Stimulated activated CD8-positive, alpha-beta memory T cell treated with anti-CD3 and anti-CD28 coated beads, Interleukin-4, amount 100 ng/mL, for 1 hour (primary cell): ENCODE data around the gene HERC3.

Source experiments
- DNase-seq, 2 donors: peaks; one replicate each; pipeline ENCODE4 v3.0.0-alpha.2; 2020; ENCODE audit warnings: low read depth in 2 of 2, low spot score in 1 of 2

Gene HERC3

DNA sequence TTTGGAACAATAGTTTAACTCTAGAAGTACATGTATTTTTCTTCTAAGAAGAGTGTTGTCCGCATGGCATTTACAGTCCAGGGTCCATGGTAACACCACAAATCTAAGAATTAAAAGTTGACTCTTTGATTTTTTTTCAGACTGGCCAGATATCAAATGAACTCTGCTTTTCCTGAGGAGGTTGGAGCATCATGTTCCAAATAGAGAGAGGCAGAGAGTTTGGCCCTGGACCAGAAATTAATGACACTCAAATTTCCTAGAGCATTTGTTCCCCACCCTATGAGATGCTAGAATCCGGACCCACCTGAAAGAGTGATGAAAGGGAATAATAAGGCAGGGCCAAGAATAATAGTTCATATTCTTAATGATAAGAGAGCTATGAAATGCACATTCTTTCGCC, 152.3 kb downstream of the HERC3 start:
- no peak for DNase-seq

DNA sequence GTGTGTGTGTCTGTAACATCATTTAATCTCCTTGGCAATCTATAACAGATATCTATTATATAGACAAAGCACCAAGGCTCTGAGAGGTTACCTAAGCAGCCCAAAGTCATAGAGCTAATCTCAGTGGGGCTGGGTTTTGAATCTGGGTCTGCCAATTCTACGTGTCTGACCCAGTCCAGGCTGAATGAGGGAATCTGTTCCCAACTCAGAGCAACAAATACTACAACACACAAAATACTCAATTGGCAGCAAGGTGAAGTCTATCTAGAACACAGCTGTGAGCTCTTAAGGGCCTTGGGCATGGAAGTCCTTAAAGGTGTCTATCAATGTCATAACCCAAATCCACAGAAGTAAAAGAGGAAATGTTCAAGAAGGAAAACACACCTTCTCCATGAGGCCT, 152.9 kb downstream of the HERC3 start:
- no peak for DNase-seq

DNA sequence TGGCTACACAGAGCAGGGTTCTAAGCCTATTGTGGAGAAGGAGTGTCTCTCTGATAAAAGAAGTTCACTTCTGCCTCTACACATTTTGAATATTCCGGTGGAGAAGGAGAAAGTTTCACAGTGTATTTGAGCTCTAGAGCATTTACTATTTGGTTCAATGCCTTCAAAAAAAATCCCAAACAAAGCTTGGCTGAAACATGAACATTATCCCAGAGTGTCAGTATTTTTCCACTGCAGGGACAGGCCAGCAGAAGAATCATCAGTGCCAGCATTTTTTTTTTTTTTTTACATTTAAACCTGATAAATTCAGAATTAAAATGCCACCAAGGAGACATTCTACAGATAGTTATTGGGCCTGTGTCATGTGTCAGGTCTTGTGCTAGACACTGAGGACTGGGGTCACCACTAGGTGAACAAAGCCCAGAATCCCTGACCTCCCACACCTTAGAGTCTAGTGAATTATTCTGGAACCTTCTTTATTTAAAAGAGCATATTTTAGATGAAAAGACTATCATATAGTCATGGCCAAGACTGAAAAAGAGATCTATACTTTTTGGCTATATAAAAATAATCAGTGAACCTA, 153.4 kb downstream of the HERC3 start:
- DNase-seq = no peak

DNA sequence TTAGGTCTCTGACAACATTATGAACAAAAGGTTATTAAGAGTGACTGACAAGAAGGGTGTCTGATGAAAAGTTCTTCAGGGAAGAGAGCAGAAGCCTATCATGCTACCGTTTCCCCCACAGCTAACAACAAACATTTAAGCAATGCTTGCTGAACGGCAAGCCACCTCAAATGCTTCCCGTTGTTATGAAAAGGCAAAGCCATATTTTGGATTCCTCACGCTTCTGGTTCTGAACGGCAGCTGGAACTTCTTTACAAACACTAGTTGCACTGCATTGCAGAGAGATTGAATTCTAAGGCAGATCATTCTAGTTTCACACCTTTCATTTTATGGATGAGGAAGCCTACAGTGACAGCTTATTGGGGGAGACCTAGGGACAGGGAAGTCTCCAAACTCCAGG, 153.9 kb downstream of the HERC3 start:
- DNase-seq = no peak

DNA sequence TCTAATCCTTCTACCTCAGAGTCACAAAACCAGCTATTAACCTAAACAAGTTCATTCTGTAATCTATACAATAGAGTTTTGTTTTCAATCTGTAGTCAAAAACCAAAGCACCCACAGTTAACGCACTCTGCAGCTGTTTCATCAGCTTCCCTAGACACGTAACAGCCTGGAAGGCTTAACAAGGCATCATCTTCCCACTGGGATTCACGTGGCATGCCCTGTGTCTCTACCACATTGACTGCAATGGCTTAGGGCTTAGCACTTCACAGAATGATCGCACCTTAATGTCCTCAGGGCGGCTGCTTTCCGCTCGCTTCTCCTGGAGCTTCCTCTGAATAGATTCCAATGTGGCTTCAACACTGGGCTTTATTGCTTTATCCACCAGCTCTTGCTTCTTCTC, 155.1 kb downstream of the HERC3 start:
- no peak for DNase-seq

DNA sequence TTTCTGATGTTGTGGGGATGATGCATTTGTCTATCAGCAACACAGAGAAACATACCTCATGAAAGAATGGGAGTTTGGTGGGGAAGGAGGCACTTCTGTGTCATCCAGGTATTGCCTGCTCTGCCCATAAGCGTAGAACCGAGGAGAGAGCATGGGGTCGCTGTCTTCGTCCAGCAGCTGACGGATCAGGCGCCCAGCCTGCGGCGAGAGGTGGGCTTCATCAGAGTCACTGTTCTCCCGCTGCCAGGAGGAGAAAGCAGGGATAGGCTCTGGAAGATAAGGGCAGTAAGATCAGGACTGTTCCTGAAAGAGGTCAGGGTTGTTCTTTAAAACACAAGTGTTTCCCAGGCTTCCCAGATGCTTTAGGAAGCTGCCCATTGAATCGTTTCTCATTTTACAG, 158.1 kb downstream of the HERC3 start:
- no peak for DNase-seq

DNA sequence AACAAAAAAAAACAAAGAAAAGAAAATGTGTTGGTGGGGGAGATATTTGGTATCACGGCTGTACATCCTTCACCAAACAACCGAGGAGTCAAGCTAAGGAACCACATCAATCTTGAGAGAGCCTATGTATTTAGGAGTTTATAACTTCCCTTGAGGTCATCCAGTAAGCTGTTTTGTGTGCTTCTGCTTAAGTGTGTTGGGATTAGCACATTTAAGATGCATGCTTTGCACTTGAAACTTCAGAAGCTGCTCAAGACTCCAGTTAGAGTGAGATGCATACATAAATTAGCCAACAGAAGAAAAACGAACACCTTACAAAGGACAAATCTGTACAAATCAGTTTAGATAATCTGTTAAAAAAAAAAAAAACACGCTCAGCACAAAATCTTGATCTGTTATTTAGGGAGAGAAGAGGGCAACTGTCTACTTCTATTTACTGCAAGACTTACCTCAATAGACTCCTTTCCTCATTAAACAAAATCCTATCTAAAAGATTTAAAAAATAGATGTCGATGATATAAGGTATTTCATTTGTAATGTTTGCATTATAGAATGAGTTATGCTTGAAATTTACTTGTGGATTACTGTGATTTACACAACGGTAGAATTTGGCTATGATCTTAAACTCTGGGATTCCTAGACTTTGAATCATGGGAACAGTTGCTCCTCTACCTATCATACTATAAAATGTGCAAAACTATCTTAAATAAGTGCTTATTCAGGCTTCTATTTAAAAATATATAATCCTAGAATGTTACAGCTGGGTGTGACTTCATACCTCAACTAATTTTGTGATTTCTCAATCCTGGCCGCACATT, 159.2 kb downstream of the HERC3 start:
- DNase-seq = no peak

DNA sequence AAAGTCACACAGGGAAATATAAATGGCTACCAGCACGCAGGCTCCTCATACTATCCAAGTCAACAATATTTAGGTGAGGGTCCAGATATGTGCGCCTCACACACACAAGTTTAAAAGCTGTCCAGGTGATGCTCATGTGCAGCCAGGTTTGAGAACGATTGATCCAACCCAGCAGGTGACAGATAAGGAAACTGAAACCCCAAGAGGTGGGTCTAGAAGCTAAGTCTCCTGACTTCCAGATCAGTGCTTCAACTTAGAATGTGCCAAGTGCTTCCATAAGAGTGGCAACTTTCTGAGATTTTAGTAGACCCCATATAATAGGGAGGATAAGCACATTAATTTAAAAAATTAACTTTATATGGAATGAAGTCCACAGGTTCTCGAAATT, 159.8 kb downstream of the HERC3 start:
- no peak for DNase-seq

DNA sequence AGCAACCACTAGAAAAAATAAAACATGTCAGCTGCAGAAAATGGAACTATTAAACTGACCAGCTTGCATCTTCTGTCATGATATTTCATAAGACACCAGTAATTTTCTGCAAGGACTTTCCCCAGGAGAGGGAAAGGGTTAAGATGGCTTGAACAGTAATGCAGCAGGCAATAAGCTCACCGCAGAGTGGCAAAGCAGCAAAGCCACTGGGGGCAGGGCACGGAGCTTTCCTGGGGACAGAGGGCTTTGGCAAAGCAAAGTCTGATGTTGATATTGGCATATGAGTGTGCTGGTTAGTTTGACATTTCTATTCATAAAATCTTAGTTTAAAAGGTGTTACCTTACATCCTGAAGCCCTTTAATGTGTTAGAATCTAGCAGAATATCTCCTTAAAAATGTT, 160.5 kb downstream of the HERC3 start:
- no peak for DNase-seq

DNA sequence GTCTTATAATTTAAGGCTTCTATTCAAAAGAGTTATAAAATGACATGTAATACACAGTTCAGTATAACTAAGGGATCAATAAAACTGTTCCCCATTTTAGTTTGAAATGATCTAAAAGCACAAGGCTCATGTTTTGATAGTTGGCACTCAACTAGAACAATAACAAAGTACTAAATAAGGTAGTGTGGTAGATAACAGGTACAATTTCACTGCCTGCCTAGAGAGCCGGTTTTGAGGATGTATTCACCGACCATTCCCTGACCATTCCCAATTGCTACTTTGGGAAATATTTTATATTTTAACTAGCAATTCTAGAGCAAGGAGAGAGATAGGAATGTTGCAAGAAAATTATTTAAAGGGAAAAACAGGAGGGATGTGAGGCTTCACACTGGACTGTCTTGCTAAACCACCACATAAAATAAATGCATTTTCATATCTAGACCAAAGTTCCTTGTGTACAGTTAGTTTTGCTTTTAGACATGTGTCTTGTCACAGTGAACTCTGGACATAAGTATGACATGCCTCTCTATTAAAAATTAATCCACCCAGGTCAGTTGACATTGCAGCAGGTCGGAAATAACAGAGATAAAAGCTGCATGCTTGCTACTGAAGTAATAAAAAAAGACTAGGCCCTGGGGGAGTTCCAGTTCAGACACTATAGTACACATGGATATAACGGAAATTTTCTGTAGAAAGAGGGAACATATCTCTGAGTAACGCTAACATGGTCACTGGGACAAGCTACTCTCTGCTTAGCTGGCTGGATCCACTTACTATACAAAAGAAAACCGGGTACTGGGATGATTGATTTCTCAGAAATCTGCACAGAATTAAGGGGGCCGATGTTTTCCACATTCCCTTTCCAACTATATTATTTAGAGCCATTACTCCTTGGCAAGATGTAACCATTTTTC, 161.6 kb downstream of the HERC3 start:
- no peak for DNase-seq

DNA sequence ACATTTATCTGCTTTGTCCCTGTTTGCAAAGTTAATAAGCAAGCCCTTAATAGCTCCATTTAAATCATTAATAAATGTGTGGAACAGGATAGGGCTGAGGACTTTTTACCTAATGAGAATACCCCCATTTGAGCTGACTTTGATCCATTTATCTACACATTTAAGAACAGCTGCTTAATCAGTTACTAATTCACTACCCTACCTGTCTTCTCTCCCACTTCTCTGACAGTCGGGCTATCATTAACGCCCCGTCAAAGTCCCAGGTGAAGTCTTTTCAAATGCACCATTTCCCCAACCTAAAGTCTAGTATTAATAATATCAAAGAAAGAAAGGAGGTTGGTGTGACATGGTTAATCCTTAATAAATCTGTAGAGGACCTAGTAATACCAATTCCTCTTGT, 162.5 kb downstream of the HERC3 start:
- DNase-seq = no peak

DNA sequence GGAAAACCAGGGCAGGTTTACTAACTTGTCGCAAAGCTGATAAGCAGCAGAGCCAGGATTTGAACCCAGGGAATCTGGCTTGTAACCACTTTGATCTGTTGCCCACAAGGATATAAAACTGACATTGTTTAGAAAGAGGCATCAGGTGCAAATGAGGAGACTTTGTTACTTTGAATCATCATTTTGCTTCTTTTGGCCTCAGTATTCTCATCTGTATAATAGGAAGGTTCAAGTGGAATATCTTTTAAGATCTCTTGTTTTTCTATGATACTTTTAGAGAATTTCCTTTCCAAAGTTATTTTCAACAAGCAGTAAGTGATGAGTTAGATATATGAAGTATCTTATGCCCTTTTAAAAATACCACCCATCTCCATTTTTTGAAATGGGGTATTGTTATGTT, 163.2 kb downstream of the HERC3 start:
- DNase-seq = no peak

DNA sequence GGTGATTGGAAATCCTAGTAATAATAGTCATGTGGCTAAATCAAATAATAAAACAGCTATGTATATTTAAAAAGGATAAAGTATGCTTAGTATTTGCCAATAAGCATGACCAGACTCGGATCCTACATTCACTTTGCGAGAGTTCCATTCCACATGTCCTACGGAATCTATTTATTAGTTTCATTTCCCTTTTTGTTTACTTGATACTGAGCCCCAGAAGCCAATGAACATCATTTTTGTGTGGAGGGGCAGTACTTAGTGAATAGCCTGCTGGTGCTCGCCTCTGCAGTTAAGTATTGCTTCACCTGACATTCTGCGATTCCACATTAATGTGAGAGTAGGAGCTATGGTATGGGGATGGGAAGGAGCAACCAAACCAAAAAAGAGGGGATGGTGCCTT, 163.9 kb downstream of the HERC3 start:
- DNase-seq = no peak

DNA sequence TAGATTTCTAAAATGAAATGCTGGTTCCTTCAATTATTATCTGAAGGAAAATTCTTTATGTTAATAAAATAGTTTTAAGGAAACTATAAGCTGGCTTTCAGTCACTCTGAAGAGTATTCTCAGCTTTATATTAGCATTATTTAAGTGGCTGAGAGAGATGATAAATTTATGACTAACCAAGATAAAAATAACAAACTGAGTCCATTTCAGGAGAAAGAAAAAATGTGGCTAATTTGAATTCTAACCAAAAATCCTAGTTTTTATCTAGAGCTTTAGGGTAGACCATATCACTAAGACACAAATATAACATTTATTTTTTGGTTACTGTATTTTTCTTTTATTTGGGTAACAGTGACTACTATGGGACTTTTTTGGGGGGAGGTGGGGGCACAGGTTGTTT, 164.8 kb downstream of the HERC3 start:
- no peak for DNase-seq

DNA sequence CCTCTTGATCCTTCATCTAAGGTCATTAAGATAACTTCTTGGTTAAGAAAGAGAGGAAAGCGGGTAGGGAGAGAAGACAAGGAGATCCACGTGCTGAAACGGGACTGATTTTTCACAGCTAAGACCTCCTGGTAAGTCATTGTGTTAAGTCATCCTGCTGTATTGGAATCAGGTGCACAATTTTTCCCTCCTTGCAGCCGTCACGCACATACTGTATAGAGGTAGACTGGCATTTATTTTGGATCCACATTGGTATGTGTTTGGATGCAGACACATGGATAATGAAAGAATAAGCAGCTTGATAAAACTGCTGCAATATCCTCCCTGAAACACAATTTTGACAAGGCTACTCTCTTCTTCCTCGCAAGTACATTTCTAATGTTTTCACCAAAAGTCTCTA, 165.5 kb downstream of the HERC3 start:
- no peak for DNase-seq
